Endothelial cell of umbilical vein (primary cell): ENCODE measurements around the gene EMID1.

Source experiments
- EZH2 ChIP-seq: IDR thresholded peaks from 2 replicates; pipeline ENCODE4 v1.6.1; 2012; ENCODE audit warnings: borderline replicate concordance, low read depth, mild to moderate bottlenecking, moderate library complexity, low read length, inconsistent platforms; ENCODE audit not compliant: severe bottlenecking
- FOS ChIP-seq: IDR thresholded peaks from 2 replicates; pipeline ENCODE4 v1.6.1; 2011; ENCODE audit warnings: mild to moderate bottlenecking, low read length, moderate library complexity, borderline replicate concordance; ENCODE audit not compliant: insufficient read depth
- JUN ChIP-seq: IDR thresholded peaks from 2 replicates; pipeline ENCODE4 v1.6.1; 2011; ENCODE audit warnings: borderline replicate concordance, low read depth; ENCODE audit not compliant: insufficient read length, insufficient read depth
- MYC ChIP-seq: IDR thresholded peaks from one replicate; pipeline ENCODE4 v1.6.1; 2011; ENCODE audit warnings: mild to moderate bottlenecking, low read depth, low read length
- POLR2A ChIP-seq: IDR thresholded peaks from 2 replicates; pipeline ENCODE4 v1.6.1; 2012; ENCODE audit warnings: low read depth, mild to moderate bottlenecking, control low read depth, low read length
- POLR2AphosphoS5 ChIP-seq: IDR thresholded peaks from 2 replicates; pipeline ENCODE4 v1.6.1; 2012; ENCODE audit warnings: low read depth, mild to moderate bottlenecking, control low read depth, low read length, moderate library complexity; ENCODE audit not compliant: insufficient read depth
- TF ChIP-seq, protein P1 (sequence below), 2 donors: IDR thresholded peaks; 1 replicate in 1 of 2; 2 replicates in 1 of 2; pipeline ENCODE4 v1.5.1; 2011; ENCODE audit warnings: low read length in 2 of 2, mild to moderate bottlenecking in 2 of 2, moderate library complexity in 2 of 2, control low read depth in 1 of 2, inconsistent platforms in 1 of 2, low read depth in 1 of 2; ENCODE audit not compliant: insufficient read depth in 1 of 2; ENCODE audit errors: extremely low read depth in 1 of 2
- TF ChIP-seq, protein P2 (sequence below): IDR thresholded peaks from 2 replicates; pipeline ENCODE4 v1.6.1; 2011; ENCODE audit not compliant: insufficient read depth, insufficient read length

DNA sequence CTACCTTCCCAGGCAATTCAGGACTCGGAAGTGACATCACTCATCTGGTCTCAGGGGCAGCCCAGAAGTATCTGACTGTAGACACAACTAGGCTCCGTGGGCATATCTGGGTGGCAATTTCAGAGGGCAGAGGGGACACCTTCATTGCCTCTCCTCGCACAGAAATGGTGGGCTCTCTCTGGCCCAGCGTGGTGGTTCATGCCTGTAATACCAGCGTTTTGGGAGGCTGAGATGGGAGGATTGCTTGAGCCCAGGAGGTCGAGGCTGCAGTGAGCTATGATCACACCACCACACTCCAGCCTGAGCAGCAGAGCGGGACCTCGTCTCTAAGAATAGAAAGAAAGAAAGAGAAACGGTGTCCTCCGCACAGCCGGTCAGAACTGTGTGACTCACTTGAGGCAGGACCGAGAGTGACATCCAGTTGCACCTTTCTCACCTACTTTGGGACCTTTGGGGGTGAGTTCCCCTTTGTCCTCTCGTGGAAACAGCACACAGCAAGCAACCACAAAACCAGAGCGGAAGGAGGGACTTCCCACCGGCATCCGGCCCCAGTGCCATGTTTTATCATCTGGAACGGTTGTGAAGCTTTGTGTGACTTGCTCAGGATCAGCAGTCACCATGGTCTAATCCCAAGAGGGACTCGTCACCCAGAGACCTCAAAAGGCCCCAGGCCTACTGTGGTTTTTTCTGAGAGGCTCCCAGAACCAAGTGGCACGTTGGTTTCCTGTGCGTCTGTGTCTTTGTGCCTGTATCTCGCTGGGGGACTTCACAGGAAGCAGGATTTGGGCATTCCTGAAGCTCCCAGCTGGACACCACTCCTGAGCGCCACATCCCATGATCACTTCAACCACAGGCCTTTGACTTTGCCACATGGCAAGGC lies 38.4 kb upstream of the EMID1 start:
- TF ChIP-seq, protein P1, sequence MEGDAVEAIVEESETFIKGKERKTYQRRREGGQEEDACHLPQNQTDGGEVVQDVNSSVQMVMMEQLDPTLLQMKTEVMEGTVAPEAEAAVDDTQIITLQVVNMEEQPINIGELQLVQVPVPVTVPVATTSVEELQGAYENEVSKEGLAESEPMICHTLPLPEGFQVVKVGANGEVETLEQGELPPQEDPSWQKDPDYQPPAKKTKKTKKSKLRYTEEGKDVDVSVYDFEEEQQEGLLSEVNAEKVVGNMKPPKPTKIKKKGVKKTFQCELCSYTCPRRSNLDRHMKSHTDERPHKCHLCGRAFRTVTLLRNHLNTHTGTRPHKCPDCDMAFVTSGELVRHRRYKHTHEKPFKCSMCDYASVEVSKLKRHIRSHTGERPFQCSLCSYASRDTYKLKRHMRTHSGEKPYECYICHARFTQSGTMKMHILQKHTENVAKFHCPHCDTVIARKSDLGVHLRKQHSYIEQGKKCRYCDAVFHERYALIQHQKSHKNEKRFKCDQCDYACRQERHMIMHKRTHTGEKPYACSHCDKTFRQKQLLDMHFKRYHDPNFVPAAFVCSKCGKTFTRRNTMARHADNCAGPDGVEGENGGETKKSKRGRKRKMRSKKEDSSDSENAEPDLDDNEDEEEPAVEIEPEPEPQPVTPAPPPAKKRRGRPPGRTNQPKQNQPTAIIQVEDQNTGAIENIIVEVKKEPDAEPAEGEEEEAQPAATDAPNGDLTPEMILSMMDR (IDR thresholded peaks at IDR 0.05; ENCODE audit: extremely low read depth in 1 of 2, insufficient read depth in 1 of 2, low read depth in 1 of 2, low read length in 2 of 2): no peak
- TF ChIP-seq POLR2A: no peak
- TF ChIP-seq, protein P2, sequence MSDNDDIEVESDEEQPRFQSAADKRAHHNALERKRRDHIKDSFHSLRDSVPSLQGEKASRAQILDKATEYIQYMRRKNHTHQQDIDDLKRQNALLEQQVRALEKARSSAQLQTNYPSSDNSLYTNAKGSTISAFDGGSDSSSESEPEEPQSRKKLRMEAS: no peak
- no peak for TF ChIP-seq EZH2
- TF ChIP-seq MYC: no peak
- TF ChIP-seq POLR2AphosphoS5: no peak
- TF ChIP-seq JUN: no peak
- TF ChIP-seq FOS: no peak
